GM19035 (cell line): ENCODE measurements around the gene GPC5.

Experiments used
- ATAC-seq: cut with Tn5 transposase; IDR thresholded peaks from one replicate; pipeline ENCODE4 v1.9.1; 2021; ENCODE audit not compliant: unreplicated experiment

GPC5 gene

GRCh38 chr13:91702411-91702810, 304.0 kb downstream of the GPC5 start:
- no peak for ATAC-seq

- no peak for ATAC-seq
These were observed 306.0 kb downstream of the GPC5 start for GRCh38 chr13:91704398-91704797.

DNA sequence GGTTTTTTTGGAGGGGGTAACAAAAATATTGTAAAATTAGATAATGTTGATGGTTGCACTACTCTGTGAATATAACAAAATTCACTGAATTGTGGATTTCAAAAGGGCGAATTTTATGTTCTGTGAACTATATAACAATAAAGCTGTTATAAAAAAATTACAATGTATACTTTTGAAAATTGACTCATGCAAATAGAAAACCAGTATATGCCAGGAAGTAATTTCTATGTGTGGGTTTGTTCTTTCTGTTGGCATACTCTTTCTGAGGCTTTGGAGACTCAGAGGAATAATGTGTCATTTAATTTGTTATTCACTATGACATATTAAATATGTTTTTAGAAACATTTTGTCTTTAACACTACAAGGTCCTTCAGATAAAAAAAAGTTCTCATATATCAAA, 310.1 kb downstream of the GPC5 start:
- ATAC-seq, result no peak

DNA sequence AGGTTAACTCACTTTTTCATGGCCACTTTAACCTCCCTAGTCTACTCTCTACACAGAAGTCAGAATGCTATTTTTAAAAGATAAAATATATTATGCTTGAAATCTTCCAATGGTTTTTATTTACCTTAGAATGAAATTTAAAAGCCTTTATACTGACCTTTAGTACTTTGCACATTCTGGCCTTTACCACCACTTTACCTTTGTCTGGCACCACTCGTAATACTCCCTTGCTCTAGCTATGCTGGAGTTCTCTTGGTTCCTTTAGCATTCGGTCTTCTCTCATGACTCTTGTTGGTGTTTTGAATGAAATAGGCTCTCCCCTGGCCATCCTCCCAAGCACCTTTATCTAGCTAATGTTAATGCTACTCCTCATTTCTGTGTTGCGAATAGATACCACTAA, 310.8 kb downstream of the GPC5 start:
- no peak for ATAC-seq

DNA sequence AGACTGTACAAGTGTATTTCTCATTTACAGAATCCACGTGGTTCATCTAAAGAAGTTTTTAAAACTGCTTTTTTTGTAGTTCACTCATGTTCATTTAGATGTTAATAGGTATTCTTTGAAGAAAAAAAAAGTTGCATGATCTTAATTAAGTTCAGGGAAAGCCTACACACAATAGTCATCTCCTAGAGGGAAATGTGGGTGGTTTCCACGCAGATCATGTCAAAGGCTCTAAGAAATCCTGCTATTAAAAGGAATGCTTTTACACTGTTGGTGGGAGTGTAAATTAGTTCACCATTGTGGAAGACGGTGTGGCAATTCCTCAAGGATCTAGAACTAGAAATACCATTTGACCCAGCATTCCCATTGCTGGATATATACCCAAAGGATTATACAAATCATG, 312.3 kb downstream of the GPC5 start:
- no peak for ATAC-seq

DNA sequence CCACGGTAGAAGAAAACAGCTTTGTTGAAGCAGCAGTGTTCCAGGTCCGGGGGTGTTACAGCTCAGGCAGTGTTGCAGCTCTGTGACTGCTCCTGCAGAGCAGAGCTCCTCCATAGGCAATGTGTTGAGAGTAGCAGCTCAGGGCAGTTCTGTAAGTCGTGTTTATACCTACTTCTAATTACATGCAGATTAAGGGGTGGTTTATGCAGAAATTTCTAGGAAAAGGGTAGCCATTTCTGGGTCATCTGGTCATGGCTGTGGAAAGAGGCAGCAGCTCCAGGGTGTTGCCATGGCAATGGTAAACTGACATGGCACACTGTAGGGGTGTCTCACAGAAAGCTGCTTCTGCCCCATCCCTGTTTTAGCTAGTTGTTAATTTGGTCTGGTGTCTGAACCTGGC, 316.4 kb downstream of the GPC5 start:
- no peak for ATAC-seq

- no peak for ATAC-seq
These were observed 318.1 kb downstream of the GPC5 start for GRCh38 chr13:91716436-91717065.

- no peak for ATAC-seq
These were observed 320.6 kb downstream of the GPC5 start for GRCh38 chr13:91719033-91719432.

GRCh38 chr13:91721413-91721812, 323.0 kb downstream of the GPC5 start:
- no peak for ATAC-seq

GRCh38 chr13:91722267-91722884, 324.0 kb downstream of the GPC5 start:
- ATAC-seq, result no peak

DNA sequence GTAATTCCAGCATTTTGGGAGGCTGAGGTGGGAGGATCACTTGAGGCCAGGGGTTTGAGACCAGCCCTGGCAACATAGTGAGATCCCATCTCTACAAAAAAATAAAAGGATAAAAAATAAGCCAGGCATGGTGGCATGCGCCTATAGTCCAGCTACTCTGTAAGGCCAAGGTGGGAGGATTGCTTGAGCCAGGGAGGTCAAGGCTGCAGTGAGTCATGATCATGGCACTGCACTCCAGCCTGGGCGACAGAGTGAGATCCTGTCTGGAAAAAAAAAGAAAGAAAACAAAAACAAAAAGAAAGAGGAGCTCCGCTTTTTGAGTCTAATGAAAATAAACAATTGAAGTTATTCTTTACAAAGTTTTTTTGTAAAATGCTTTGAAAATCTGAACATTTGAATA, 326.2 kb downstream of the GPC5 start:
- ATAC-seq, result no peak

- ATAC-seq, result no peak
These were observed 327.2 kb downstream of the GPC5 start for GRCh38 chr13:91725646-91726045.

DNA sequence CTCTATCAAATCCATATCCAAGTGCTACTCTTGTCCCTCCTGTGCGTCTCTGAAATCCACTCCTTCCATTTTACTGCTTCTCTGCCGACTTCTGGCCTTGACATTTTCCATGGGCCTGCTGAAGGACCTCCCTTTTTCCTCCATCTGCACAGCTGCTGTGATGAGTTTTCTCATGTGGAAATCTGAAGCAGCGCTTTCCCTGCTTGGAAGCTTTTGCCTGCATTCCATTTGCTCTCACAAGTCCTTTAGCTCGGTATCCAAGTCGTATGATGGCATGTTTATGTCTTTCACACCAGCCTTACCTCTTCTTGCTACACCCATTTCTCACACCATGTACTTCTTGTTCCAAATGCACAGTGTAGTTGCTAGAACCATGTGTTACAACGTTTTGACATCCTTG, 328.2 kb downstream of the GPC5 start:
- ATAC-seq, result no peak

- ATAC-seq, result no peak
These were observed 331.4 kb downstream of the GPC5 start for GRCh38 chr13:91729859-91730258.

DNA sequence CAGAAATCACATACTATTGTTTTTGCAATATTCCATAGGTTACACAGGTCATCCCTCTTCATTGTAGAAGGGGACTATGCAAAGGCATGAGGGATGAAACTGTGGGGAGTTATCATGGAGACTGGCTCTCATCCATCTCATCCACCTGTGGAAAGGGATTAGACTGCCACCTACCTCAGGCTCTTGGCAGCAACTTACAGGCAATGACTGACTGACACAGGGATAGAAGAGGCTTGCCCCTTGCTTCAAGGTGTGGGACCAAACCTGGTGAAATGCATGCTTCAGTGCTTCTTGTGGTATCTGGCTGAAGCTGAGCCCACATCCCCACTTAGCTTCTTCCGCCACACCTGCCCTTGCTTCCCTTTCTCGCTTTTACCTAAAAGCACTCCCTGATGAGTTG, 341.3 kb downstream of the GPC5 start:
- ATAC-seq, result no peak

DNA sequence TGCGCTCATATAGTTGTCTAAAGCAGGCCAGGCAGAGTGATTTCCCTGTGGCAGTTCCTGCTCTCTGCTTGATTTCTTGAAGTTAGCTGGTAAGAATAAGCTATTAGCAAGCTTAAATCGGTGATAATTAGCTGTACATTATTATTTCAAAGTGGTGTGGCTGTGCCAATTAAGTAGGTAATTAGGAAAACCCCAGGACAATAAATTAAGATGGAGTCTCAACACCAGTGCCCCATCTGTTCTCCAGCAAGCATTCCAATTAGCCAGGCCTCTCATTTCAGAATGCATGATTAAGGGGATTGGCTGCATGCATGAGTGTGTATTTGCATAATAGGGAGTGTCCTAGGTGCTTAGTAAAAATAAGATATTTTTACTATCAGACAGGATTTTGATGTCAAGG, 342.3 kb downstream of the GPC5 start:
- ATAC-seq, result no peak

- no peak for ATAC-seq
These were observed 343.5 kb downstream of the GPC5 start for GRCh38 chr13:91741925-91742324.

GRCh38 chr13:91744284-91744683, 345.9 kb downstream of the GPC5 start:
- ATAC-seq, result no peak

DNA sequence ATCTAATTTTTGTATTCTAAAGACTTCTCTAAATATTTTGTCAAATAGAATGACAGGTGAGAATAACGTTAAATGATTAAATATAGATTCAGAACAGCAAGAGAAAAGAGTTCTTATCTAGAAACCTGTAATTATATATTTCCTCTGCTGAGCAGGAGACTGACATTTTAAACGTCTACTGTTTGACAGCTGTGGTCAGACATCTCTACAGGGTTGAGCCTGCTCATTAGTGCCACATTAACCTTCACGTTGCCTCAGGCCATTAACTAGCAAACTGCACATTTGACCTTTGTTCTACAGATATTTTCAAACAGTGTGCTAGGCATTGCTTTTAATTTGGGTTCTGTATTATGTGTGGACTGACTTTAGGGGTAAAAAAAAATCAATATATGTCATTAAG, 347.5 kb downstream of the GPC5 start:
- no peak for ATAC-seq

GRCh38 chr13:91747186-91747585, 348.8 kb downstream of the GPC5 start:
- ATAC-seq, result no peak

DNA sequence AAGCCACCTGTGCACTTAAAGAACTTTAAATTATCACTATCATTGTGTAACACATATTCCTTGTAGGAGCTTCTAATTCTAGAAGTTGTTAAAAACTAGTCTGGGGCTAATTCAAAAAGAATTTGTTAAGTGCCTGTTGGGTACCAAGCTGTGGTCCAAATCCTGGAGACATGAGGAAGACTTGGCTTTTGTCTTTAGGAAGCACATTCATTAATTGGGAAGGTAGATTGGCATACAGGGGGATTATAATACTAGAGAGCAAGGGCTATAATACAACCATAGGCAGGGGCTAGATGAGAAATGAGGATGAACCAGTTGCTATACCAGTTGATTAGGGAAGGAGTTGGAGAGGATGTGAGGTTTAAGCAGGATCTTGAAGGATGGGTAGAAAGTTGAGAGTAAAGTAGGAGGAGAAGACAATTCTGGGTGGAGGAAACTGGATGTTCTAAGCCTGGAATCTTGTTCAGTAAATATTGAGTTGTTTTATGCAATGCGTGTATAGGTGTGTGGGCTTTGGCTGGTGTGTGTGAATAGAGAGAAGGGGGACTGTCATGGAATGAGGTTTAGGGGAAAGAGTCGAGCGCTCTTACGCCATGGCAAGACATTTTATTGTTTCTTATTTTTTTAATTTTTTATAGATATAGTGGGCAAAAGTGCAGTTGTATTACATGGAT, 350.1 kb downstream of the GPC5 start:
- ATAC-seq, result no peak

DNA sequence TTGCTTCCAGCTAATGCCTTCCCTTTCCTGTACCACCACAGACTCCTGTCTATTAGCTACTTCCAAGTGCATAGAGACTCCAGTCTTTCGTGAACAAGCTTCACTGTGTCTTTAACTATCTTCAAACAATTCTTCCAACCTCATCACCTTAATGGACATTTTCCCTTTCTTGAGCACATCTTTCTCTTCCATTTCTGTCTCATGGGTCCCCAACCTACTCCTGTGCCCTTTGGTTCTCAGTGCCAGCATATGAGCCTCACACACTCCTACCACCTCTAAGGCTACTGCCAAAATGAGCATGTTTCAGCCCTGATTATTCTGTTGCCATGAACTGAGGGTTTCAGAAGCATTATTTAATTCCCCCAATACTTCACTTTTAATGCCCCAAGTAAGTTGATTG, 360.3 kb downstream of the GPC5 start:
- no peak for ATAC-seq

DNA sequence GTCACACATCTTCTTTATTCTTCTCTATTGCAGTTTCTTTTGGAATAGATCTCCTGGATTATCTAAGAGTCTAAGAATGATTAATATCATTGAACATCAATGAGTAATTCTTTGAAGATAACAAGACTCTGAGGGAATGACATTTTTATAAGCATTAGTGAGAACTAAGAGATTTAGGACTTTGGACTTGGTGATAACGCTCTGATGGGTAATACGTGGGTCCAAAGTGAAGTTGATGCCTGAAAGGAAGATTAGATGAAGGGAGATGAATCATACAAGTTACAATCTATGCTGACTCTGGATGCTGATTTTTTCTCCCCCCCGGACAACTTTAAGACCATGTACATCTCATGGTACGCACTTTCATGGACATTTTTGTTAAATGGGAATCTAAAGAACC, 364.5 kb downstream of the GPC5 start:
- no peak for ATAC-seq
